ENCODE results near the gene NOL3. TPM values are rescaled to one million over a fixed set of nuclear protein-coding genes. Genes with fewer than 3 reads are reported as not detected.
A peak's percentile ranks its signal among the peaks of the same experiment; 100 is the strongest.

NOL3 gene
- polyA plus RNA-seq, 1 of the 3 experiments (the other 2 are of a cell fraction) = 34.1 TPM

- Histone ChIP-seq H3F3A (replicated peaks; ENCODE audit: insufficient read depth) (peaks cover 29% of the 10 kb centered on the region), H3K9me3 (no peaks in the 10 kb centered on the region), H3K9ac (no peak overlapping the region), H3K4me2 (no peak overlapping the region), H3K4me1 (ENCODE audit: control insufficient read depth in 1 of 2, insufficient read depth in 2 of 2, low read depth in 1 of 2, low read length in 1 of 2) (peaks cover 0 to under 1% of the 10 kb centered on the region in 2 experiments; a peak in 1 of 4 replicates), H3K9me2 (no peaks in the 10 kb centered on the region), H2AFZ (ENCODE audit: low read depth) (no peak overlapping the region), H3K79me2 (ENCODE audit: insufficient read depth) (peaks cover 19% of the 10 kb centered on the region; the same call in 1 of the 2 replicates), H3K27ac (ENCODE audit: low read depth in 2 of 2, low read length in 1 of 2) (no peak overlapping the region), H4K20me1 (ENCODE audit: insufficient read depth) (no peaks in the 10 kb centered on the region), H3K4me3 (ENCODE audit: low read depth in 2 of 2, low read length in 1 of 2) (no peak overlapping the region), H3K27me3 (ENCODE audit: insufficient read depth) (no peaks in the 10 kb centered on the region), H3K36me3 (replicated peaks in 1 of 2; ENCODE audit: control insufficient read depth in 1 of 2, insufficient read depth in 2 of 2, low read length in 1 of 2) (peaks cover 32 to 79% of the 10 kb centered on the region in 2 experiments)
- DNase-seq = peak; percentile 61
- whole genome bisulfite sequencing (ENCODE audit: low lambda C conversion rate) = 93% methylated on average over 20 of the region's 22 CpGs
- ChIA-PET POLR2A (interaction anchor here (1.4 kb wide), 1 partner anchor 8 kb away, joined by 4 read pairs; no protein-coding TSS in a partner anchor), CTCF (interaction anchor here (1.0 to 2.5 kb wide), 4 partner anchors 10 to 305 kb away, joined by 4 to 8 read pairs (median 4); partner anchors contain the start of genes KCTD19 and LRRC36)
- TF ChIP-seq RFX5 (IDR thresholded peaks at IDR 0.05; ENCODE audit: low read length) (no peak), TAF1 (IDR thresholded peaks at IDR 0.05; ENCODE audit: borderline replicate concordance, low read depth, low read length) (no peak), RXRA (IDR thresholded peaks at IDR 0.05; ENCODE audit: borderline replicate concordance, low read depth) (no peak), TCF12 (IDR thresholded peaks at IDR 0.05) (no peak)
Measured at GRCh38 chr16:67199808-67200198, 29.5 kb downstream of the NOL3 start.

- CTCF ChIA-PET = interaction anchor here (1.0 kb wide), 1 partner anchor 305 kb away, joined by 4 read pairs; no protein-coding TSS in a partner anchor
- H3K36me3 ChIP-seq (replicated peaks in 1 of 2; ENCODE audit: control insufficient read depth in 1 of 2, insufficient read depth in 2 of 2, low read length in 1 of 2) = peaks cover 25 to 74% of the 10 kb centered on the region in 2 experiments
Measured at GRCh38 chr16:67200491-67200890, 30.2 kb downstream of the NOL3 start.

More at GRCh38 chr16:67200491-67200890, 30.2 kb downstream of the NOL3 start:
- peaks cover 24% of the 10 kb centered on the region for H3F3A ChIP-seq (replicated peaks; ENCODE audit: insufficient read depth)
- DNase-seq = no peak
- no peaks in the 10 kb centered on the region for H3K9me3 ChIP-seq
- no peaks in the 10 kb centered on the region for H3K9me2 ChIP-seq
- 100% methylated on average over 1 of the region's 8 CpGs for WGBS (ENCODE audit: low lambda C conversion rate)
- H4K20me1 ChIP-seq (ENCODE audit: insufficient read depth) = no peaks in the 10 kb centered on the region
- H3K79me2 ChIP-seq (ENCODE audit: insufficient read depth) = peaks cover 12% of the 10 kb centered on the region; the same call in 1 of the 2 replicates
- no peak overlapping the region for H3K4me3 ChIP-seq (ENCODE audit: low read depth in 2 of 2, low read length in 1 of 2)
- TF ChIP-seq ELF1 (IDR thresholded peaks at IDR 0.05) (no peak), SIN3A (IDR thresholded peaks at IDR 0.05; ENCODE audit: borderline replicate concordance, low read depth, low read length) (no peak), EZH2phosphoT487 (IDR thresholded peaks at IDR 0.05; ENCODE audit: borderline replicate concordance, low read depth) (no peak), MAX (IDR thresholded peaks at IDR 0.05; ENCODE audit: low read depth) (no peak), USF1 (IDR thresholded peaks at IDR 0.05; ENCODE audit: borderline replicate concordance, low read depth) (no peak), RFX5 (IDR thresholded peaks at IDR 0.05; ENCODE audit: low read length) (no peak), RAD21 (IDR thresholded peaks at IDR 0.05; ENCODE audit: low read length) (no peak), ZBTB33 (IDR thresholded peaks at IDR 0.05; ENCODE audit: borderline replicate concordance, low read depth) (no peak), SMC3 (IDR thresholded peaks at IDR 0.05; ENCODE audit: low read depth, low read length) (no peak), MXI1 (IDR thresholded peaks at IDR 0.05; ENCODE audit: low read depth, low read length) (no peak), MEF2A (IDR thresholded peaks at IDR 0.05; ENCODE audit: borderline replicate concordance, low read depth) (no peak), CTCF (IDR thresholded peaks at IDR 0.05) (no peak), POLR2AphosphoS5 (IDR thresholded peaks at IDR 0.05; ENCODE audit: low read depth, low read length) (no peak), GABPA (IDR thresholded peaks at IDR 0.05; ENCODE audit: low read depth) (no peak)
- H2AFZ ChIP-seq (ENCODE audit: low read depth) = no peak overlapping the region
- no peaks in the 10 kb centered on the region for H3K27me3 ChIP-seq (ENCODE audit: insufficient read depth)
- H3K4me2 ChIP-seq = no peak overlapping the region
- H3K27ac ChIP-seq (ENCODE audit: low read depth in 2 of 2, low read length in 1 of 2) = no peak overlapping the region
- POLR2A ChIA-PET = interaction anchor here (1.4 kb wide), 1 partner anchor 8 kb away, joined by 4 read pairs; no protein-coding TSS in a partner anchor
- no peak overlapping the region for H3K9ac ChIP-seq
- no peaks in the 10 kb centered on the region; a peak in 1 of 4 replicates for H3K4me1 ChIP-seq (ENCODE audit: control insufficient read depth in 1 of 2, insufficient read depth in 2 of 2, low read depth in 1 of 2, low read length in 1 of 2)
